Activated CD8-positive, alpha-beta T cell treated with anti-CD3 and anti-CD28 coated beads for 36 hours (primary cell): ENCODE results near the gene ABCC11. TPM values are rescaled to one million over a fixed set of nuclear protein-coding genes. Genes with fewer than 3 reads are reported as not detected.
"Not testable (repeated sequence)": the region's sequence is repeated elsewhere in the genome, so short reads cannot be mapped to it uniquely, and the experiment has no call there.

ENCODE experiments used
- ATAC-seq: fragments of 200-7000 bp; cut with Tn5 transposase; one replicate; pipeline ENCODE4 v1.10.0; 2021; ENCODE audit warnings: mild to moderate bottlenecking, moderate library complexity
- CTCF ChIA-PET: fragments of 350-600 bp; sonication (Branson Sonifier 250); formaldehyde crosslinking; loops from one replicate; lab custom pipeline; 2021; ENCODE audit warnings: antibody characterized with exemption; lab: Charles Lee
- POLR2A ChIA-PET: fragments of 350-600 bp; sonication (Branson Sonifier 250); formaldehyde crosslinking; loops from one replicate; lab custom pipeline; 2021; ENCODE audit warnings: antibody characterized with exemption; lab: Charles Lee
- DNase-seq: peaks from one replicate; pipeline ENCODE4 v3.0.0-alpha.2; 2020
- H3K27ac Mint-ChIP-seq: one replicate; pipeline ENCODE4 v1.8.0; 2021; ENCODE audit warnings: mild to moderate bottlenecking, mixed read lengths
- H3K27me3 Mint-ChIP-seq: one replicate; pipeline ENCODE4 v1.8.0; 2021; ENCODE audit warnings: mixed read lengths
- H3K36me3 Mint-ChIP-seq: one replicate; pipeline ENCODE4 v1.8.0; 2021; ENCODE audit warnings: low read depth, mixed read lengths
- H3K4me1 Mint-ChIP-seq: one replicate; pipeline ENCODE4 v1.8.0; 2021; ENCODE audit warnings: low read depth, mixed read lengths
- H3K4me3 Mint-ChIP-seq: one replicate; pipeline ENCODE4 v1.8.0; 2021; ENCODE audit warnings: mild to moderate bottlenecking, moderate library complexity, mixed read lengths
- H3K9me3 Mint-ChIP-seq: one replicate; pipeline ENCODE4 v1.8.0; 2021; ENCODE audit warnings: mixed read lengths
- intact Hi-C: fragments of 100-400 bp; cut with micrococcal nuclease; formaldehyde crosslinking; loops from one replicate; pipeline ENCODE4 v1.10.0; 2022
- total RNA-seq, 2 experiments: library from RNA; stranded (reverse); gene quantifications; one replicate each; pipeline ENCODE4 v1.2.3, GENCODE V29; 2021
- TF ChIP-seq, protein P1 (sequence below): fragments of 200-600 bp; IDR thresholded peaks from one replicate; pipeline ENCODE4 v1.8.0; 2022; ENCODE audit warnings: antibody characterized with exemption, mild to moderate bottlenecking

Gene ABCC11
- total RNA-seq, 2 experiments from 2014 or later = 0.16 to 0.54 TPM

DNA sequence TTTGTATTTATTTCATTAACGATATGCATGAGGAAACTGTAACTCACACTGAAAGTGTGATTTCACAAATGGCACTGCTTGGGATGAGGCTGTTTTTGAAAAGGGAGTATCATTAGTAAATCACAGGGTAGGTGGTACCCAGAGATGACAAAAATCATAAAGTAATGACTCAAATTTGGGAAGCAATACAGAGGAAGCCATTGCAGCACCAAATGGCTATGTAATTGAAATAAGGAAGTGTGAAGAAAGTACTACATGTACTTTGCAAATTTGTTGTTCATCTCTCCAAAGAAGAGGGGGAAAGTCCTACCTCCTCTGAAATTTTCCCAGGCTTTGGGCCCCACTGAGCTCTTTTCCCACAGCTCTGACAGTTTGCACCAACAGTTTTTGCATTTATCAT is 79.3 kb downstream of the ABCC11 start:
- Mint-ChIP-seq H3K4me1 (no peaks in the 10 kb centered on the region), H3K27ac (no peak overlapping the region), H3K27me3 (peaks cover 2% of the 10 kb centered on the region), H3K4me3 (no peak overlapping the region), H3K36me3 (no peaks in the 10 kb centered on the region), H3K9me3 (no peaks in the 10 kb centered on the region)
- DNase-seq (no peak), ATAC-seq (no peak)
- CTCF ChIA-PET = interaction anchor here (1.2 kb wide), 1 partner anchor 462 kb away, joined by 7 read pairs; no protein-coding TSS in a partner anchor
- POLR2A ChIA-PET = no interaction called here
- TF ChIP-seq, protein P1, sequence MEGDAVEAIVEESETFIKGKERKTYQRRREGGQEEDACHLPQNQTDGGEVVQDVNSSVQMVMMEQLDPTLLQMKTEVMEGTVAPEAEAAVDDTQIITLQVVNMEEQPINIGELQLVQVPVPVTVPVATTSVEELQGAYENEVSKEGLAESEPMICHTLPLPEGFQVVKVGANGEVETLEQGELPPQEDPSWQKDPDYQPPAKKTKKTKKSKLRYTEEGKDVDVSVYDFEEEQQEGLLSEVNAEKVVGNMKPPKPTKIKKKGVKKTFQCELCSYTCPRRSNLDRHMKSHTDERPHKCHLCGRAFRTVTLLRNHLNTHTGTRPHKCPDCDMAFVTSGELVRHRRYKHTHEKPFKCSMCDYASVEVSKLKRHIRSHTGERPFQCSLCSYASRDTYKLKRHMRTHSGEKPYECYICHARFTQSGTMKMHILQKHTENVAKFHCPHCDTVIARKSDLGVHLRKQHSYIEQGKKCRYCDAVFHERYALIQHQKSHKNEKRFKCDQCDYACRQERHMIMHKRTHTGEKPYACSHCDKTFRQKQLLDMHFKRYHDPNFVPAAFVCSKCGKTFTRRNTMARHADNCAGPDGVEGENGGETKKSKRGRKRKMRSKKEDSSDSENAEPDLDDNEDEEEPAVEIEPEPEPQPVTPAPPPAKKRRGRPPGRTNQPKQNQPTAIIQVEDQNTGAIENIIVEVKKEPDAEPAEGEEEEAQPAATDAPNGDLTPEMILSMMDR = no peak
- intact Hi-C loops = loop anchor here (10.0 kb wide), 2 partner anchors 1133 to 1223 kb away; no protein-coding TSS in a partner anchor

DNA sequence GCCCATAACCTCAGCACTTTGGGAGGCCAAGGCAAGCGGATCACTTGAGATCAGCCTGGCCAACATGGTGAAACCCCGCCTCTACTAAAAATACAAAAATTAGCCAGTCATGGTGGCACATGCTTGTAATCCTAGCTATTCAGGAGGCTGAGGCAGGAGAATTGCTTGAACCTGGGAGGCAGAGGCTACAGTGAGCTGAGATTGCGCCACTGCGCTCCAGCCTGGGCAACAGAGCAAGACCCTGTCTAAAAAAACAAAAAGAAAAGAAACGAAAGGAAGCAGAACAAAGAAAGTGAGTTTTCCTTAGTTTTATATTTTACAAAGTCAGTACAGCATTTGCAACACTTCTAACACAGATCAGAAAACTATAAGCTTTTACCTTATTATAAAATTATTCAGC is 80.7 kb downstream of the ABCC11 start:
- intact Hi-C loops = loop anchor here (10.0 kb wide), 2 partner anchors 1132 to 1222 kb away; no protein-coding TSS in a partner anchor
- H3K4me3 Mint-ChIP-seq, H3K4me1 Mint-ChIP-seq, DNase-seq, H3K9me3 Mint-ChIP-seq, H3K27me3 Mint-ChIP-seq, H3K36me3 Mint-ChIP-seq, H3K27ac Mint-ChIP-seq, ATAC-seq: not testable (repeated sequence)
- ChIA-PET CTCF (interaction anchor here (0.6 to 3.3 kb wide), 9 partner anchors 9 to 1236 kb away, joined by 3 to 16 read pairs (median 5); no protein-coding TSS in a partner anchor), POLR2A (interaction anchor here (0.7 to 1.5 kb wide), 2 partner anchors 9 to 16 kb away, joined by 3 to 5 read pairs; no protein-coding TSS in a partner anchor)

DNA sequence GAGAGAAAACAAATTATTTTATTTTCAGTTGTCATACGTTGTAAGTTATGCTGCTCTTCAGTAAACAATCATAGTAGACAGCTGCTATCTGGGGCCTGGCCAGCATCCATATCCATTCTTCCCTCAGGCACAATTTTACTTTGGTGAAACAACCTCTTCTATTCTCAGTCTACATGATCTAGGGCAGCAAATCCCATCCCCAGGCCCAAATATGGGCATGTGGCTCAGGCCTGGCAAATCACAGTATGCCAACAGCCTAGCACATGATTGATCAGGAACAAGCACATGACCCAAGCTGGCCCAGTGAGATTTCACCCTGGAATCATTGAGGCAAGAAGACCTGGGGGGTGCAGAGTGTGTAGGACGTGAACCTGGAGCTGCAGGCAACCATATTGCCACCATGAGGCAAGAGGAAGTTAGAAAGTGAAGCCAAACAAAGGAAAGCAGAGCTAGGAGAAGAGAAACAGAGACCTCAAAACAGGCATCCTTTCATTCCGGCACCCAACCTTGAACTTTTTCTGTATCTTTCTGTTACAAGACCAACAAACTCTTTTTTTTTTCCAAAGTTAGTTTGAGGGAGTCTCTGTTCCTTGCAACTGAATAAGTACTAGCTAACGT is 81.3 kb downstream of the ABCC11 start:
- POLR2A ChIA-PET = interaction anchor here (1.5 kb wide), 1 partner anchor 10 kb away, joined by 5 read pairs; no protein-coding TSS in a partner anchor

DNA sequence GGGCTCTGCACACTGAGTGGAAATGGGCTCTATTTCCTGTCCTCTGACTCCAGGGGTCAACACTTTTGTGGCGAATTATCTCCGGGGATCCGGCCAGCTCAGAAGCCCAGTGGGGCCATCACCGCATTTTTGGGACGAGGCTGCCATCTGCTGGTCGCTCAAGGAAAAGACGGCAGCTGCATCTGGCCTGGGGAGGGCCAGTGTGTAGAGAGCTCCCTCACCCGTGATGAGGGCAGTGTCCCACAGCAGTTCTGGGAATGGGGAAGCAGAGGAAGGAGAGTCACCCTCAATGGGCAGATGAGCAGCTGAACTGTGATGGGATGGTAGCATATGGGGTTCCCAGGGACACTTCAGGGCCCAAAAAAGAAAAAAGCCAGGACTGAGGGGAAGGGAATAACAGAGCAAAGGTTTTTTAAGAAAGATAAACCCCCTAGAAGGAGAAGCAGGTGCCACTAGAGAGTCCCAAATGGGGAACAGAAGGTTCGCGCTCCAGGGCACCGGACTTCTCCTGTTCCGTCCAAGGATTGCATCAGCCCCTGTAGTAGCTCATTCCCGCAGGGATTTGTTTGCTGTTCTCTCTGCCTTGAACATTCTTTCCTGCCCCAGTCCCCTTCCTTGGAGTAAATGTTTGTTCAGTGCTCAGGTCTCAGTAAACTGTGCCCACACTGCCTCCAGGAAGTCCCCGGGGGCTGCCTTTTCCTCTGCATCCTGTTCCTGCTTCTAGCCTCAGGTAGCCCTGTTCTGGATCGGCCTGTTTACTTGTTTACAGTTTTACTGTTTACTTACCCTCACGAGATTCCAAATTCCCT is 82.2 kb downstream of the ABCC11 start:
- DNase-seq (peak; percentile 73), ATAC-seq (peak; percentile 91)
- no peaks in the 10 kb centered on the region for H3K36me3 Mint-ChIP-seq
- TF ChIP-seq, protein P1 = peak; percentile 88
- no peak overlapping the region for H3K27ac Mint-ChIP-seq
- CTCF ChIA-PET = interaction anchor here (0.6 to 3.3 kb wide), 44 partner anchors 7 to 1611 kb away, joined by 3 to 16 read pairs (median 4); partner anchors contain the start of gene NETO2
- H3K4me1 Mint-ChIP-seq = no peaks in the 10 kb centered on the region
- H3K4me3 Mint-ChIP-seq = no peak overlapping the region
- POLR2A ChIA-PET = interaction anchor here (0.8 kb wide), 1 partner anchor 9 kb away, joined by 3 read pairs; no protein-coding TSS in a partner anchor
- intact Hi-C loops = loop anchor here (10.0 kb wide), 2 partner anchors 1130 to 1220 kb away; no protein-coding TSS in a partner anchor
- peaks cover 7% of the 10 kb centered on the region for H3K27me3 Mint-ChIP-seq
- no peaks in the 10 kb centered on the region for H3K9me3 Mint-ChIP-seq

More for the DNA sequence above, 81.3 kb downstream of the ABCC11 start:
- Mint-ChIP-seq H3K4me3 (no peak overlapping the region), H3K36me3 (no peaks in the 10 kb centered on the region), H3K9me3 (no peaks in the 10 kb centered on the region), H3K27ac (no peak overlapping the region), H3K4me1 (no peaks in the 10 kb centered on the region), H3K27me3 (peaks cover 7% of the 10 kb centered on the region)
- intact Hi-C loops = loop anchor here (10.0 kb wide), 2 partner anchors 1131 to 1221 kb away; no protein-coding TSS in a partner anchor
- CTCF ChIA-PET = interaction anchor here (0.6 to 3.3 kb wide), 11 partner anchors 9 to 1236 kb away, joined by 3 to 16 read pairs (median 4); no protein-coding TSS in a partner anchor
- ATAC-seq (no peak), DNase-seq (no peak)
- TF ChIP-seq, protein P1 = no peak

DNA sequence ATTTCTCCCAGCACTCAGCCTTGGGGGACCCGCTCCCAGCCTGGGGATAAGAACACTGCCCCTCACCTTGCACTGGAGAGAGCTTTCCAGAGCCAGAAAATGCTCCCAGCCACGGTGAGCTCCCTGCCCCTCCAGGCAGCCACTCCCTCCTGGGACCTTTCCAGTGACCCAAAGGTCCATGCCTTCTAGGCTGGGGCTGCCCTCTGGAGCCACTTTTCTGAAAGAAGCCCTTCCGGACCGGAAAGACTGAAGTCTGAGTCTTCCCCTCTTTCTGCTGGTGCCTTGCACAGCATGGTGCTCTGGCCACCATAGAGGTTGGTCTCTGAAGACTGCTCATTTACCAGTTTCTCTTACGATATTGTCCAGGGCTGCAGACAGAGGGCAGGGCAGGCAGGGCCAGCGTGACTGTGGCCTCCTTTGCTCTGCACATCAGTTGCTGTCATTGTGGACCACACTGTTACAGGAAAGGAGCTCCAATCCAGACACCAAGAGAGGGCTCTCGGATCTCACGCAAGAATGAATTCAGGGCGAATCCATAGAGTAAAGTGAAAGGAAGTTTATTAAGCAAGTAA is 84.4 kb downstream of the ABCC11 start:
- no peaks in the 10 kb centered on the region for H3K36me3 Mint-ChIP-seq
- no peak overlapping the region for H3K27ac Mint-ChIP-seq
- intact Hi-C loops = loop anchor here (10.0 kb wide), 2 partner anchors 1128 to 1218 kb away; no protein-coding TSS in a partner anchor
- no peak overlapping the region for H3K4me3 Mint-ChIP-seq
- ChIA-PET CTCF (interaction anchor here (2.7 to 2.9 kb wide), 2 partner anchors 11 to 108 kb away, joined by 7 to 12 read pairs; no protein-coding TSS in a partner anchor), POLR2A (no interaction called here)
- H3K4me1 Mint-ChIP-seq = peaks cover 16% of the 10 kb centered on the region
- peaks cover 11% of the 10 kb centered on the region for H3K27me3 Mint-ChIP-seq
- TF ChIP-seq, protein P1 = no peak
- no peak for DNase-seq
- ATAC-seq = no peak
- H3K9me3 Mint-ChIP-seq = no peaks in the 10 kb centered on the region
